Esophagus squamous epithelium (tissue), 5 donors: Measurements from ENCODE around the gene CRLF3. TPM values are rescaled to one million over a fixed set of nuclear protein-coding genes. Genes with fewer than 3 reads are reported as not detected.
"Not testable (repeated sequence)": the region's sequence is repeated elsewhere in the genome, so short reads cannot be mapped to it uniquely, and the experiment has no call there.

Experiments
- DNase-seq: peaks from one replicate; lab custom pipeline; 2025; lab: John Stamatoyannopoulos, UW
- H3K27ac ChIP-seq, 4 donors: fragments of 200-600 bp; sonication (generic); one replicate each; pipeline ENCODE4 v1.5.1; 2016 to 2019; ENCODE audit warnings: mild to moderate bottlenecking in 1 of 4
- H3K27me3 ChIP-seq, 4 donors: fragments of 200-600 bp; sonication (generic); 1 replicate in 3 of 4; 2 replicates in 1 of 4; pipeline versions ENCODE4 v1.5.1 to v1.6.0; 2017 to 2021; ENCODE audit warnings: antibody characterized with exemption in 1 of 4
- H3K36me3 ChIP-seq, 3 donors: fragments of 200-600 bp; sonication (generic); one replicate each; pipeline ENCODE4 v1.5.1; 2016 to 2019
- H3K4me1 ChIP-seq, 3 donors: fragments of 200-600 bp; sonication (generic); one replicate each; pipeline ENCODE4 v1.5.1; 2017 to 2019
- H3K4me3 ChIP-seq, 4 donors: fragments of 200-600 bp; sonication (generic); 1 replicate in 3 of 4; 2 replicates in 1 of 4; pipeline ENCODE4 v1.5.1; 2016 to 2019; ENCODE audit warnings: mild to moderate bottlenecking in 2 of 4, moderate library complexity in 1 of 4
- H3K9me3 ChIP-seq, 3 donors: fragments of 200-600 bp; sonication (generic); one replicate each; pipeline ENCODE4 v1.5.1; 2016 to 2019
- CTCF ChIP-seq, 6 experiments: fragments of 450-650 bp in 4 of 6; fragments of 200-600 bp in 2 of 6; sonication (generic) in 2 of 6; IDR thresholded peaks; one replicate each; pipeline ENCODE4 v1.5.1; 2016 to 2019; ENCODE audit warnings: antibody characterized with exemption in 6 of 6, mild to moderate bottlenecking in 4 of 6, moderate library complexity in 4 of 6
- POLR2A ChIP-seq, 4 donors: fragments of 450-650 bp; IDR thresholded peaks; one replicate each; pipeline ENCODE4 v1.6.1; 2017; ENCODE audit warnings: antibody characterized with exemption in 4 of 4, mild to moderate bottlenecking in 4 of 4, moderate library complexity in 3 of 4
- WGBS, 2 donors: methylation state at CpG; one replicate each; pipeline ENCODE4 v1.1.5; 2018; 5-methylcytosine and 5-hydroxymethylcytosine counted together
- intact Hi-C: fragments of 100-400 bp; cut with DNase I; formaldehyde crosslinking; loops from one replicate; pipeline ENCODE4 v1.15.0; 2022
- total RNA-seq, 4 donors: library from RNA; depleted of rRNA; stranded (reverse); fragments of >200 nt; gene quantifications; one replicate each; pipeline ENCODE4 v1.1.0, GENCODE V29; 2016
- donor health status: DM: yes; HTN: yes; CAD: no.

CRLF3 gene
- total RNA-seq, 4 donors from 2014 or later = 13.3 to 27.4 (median 20.4) TPM

GRCh38 chr17:30823421-30823820 is 1.1 kb downstream of the CRLF3 start:
- H3K4me1 ChIP-seq = peaks cover 12 to 71% (median 16%) of the 10 kb centered on the region in 3 donors
- intact Hi-C loops = no loop called here
- no peak for TF ChIP-seq POLR2A (IDR thresholded peaks at IDR 0.05)
- TF ChIP-seq CTCF (IDR thresholded peaks at IDR 0.05) = no peak
- peak overlapping the region in 3 of 4 donors; percentile 17 to 95 (median 91) for H3K27ac ChIP-seq
- WGBS, 2 donors = 24 to 38% methylated on average over 7 of the region's 7 CpGs
- no peak for DNase-seq
- H3K36me3 ChIP-seq = peaks cover 0 to 7% (median 0%) of the 10 kb centered on the region in 3 donors
- H3K27me3 ChIP-seq = no peaks in the 10 kb centered on the region
- no peaks in the 10 kb centered on the region for H3K9me3 ChIP-seq
- peak overlapping the region; percentile 90 to 97 (median 93) for H3K4me3 ChIP-seq

GRCh38 chr17:30822919-30823318 is 1.6 kb downstream of the CRLF3 start:
- Histone ChIP-seq H3K4me1 (peaks cover 12 to 71% (median 16%) of the 10 kb centered on the region in 3 donors), H3K27ac (peak overlapping the region in 3 of 4 donors; percentile 17 to 95 (median 91)), H3K4me3 (peak overlapping the region in 3 of 4 donors; percentile 90 to 97 (median 92))
- DNase-seq, intact Hi-C loops, H3K9me3 ChIP-seq, H3K36me3 ChIP-seq, H3K27me3 ChIP-seq: not testable (repeated sequence)
- 56 to 68% methylated on average over 13 to 14 of the region's 14 CpGs for WGBS, 2 donors

GRCh38 chr17:30821871-30822723 is 2.4 kb downstream of the CRLF3 start:
- peak overlapping the region in 1 of 4 donors; percentile 91 for H3K27ac ChIP-seq
- H3K4me1 ChIP-seq = peaks cover 12 to 71% (median 16%) of the 10 kb centered on the region in 3 donors
- peak overlapping the region in 2 of 4 donors; percentile 90 to 97 for H3K4me3 ChIP-seq
- peaks cover 0 to 7% (median 0%) of the 10 kb centered on the region in 3 donors for H3K36me3 ChIP-seq
- peak in 2 of 6 experiments; percentile 6 to 9 for TF ChIP-seq CTCF (IDR thresholded peaks at IDR 0.05)
- TF ChIP-seq POLR2A (IDR thresholded peaks at IDR 0.05) = no peak
- no peaks in the 10 kb centered on the region for H3K27me3 ChIP-seq
- intact Hi-C loops = no loop called here
- DNase-seq = no peak
- H3K9me3 ChIP-seq = no peaks in the 10 kb centered on the region
- 28 to 29% methylated on average over 8 to 9 of the region's 9 CpGs for WGBS, 2 donors

DNA sequence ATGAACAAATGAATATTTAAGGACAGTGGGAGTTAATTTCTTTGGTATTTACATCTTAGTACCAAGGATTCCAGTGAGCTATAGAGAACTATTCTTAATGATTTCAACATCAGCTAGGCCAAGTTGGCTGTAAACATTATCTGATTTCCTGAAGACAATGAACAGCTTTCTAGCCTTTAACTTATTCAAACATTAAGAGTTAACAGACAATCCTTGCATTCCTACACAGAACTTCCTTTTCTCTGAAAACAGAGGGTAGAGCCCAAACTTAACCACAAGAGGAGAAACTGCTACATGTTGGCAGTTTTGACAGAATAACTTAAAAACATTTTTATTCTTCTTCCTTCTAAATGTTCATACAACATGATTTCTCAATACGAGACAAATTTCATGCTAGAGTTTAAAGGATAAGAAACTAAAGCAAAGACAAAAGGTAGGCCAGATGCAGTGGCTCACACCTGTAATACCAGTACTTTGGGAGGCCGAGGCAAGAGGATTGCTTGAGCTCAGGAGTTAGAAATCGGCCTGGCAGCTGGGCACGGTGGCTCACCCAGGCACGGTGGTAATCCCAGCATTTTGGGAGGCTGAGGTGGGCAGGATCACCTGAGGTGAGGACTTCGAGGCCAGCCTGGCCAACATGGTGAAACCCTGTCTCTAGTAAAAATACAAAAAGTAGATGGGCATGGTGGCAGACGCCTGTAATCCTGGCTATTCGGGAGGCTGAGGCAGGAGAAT is 4.4 kb downstream of the CRLF3 start:
- no peaks in the 10 kb centered on the region for H3K27me3 ChIP-seq
- no peak overlapping the region for H3K4me3 ChIP-seq
- no peaks in the 10 kb centered on the region for H3K9me3 ChIP-seq
- peaks cover 4 to 55% (median 10%) of the 10 kb centered on the region in 3 donors for H3K4me1 ChIP-seq
- WGBS, 2 donors = 65 to 69% methylated on average over 8 of the region's 8 CpGs
- no peak for DNase-seq
- peak overlapping the region in 2 of 4 donors; percentile 10 to 74 for H3K27ac ChIP-seq
- TF ChIP-seq CTCF (IDR thresholded peaks at IDR 0.05) (no peak), POLR2A (IDR thresholded peaks at IDR 0.05) (no peak)
- intact Hi-C loops = no loop called here
- peaks cover 0 to 7% (median 0%) of the 10 kb centered on the region in 3 donors for H3K36me3 ChIP-seq

GRCh38 chr17:30816165-30816564 is 8.3 kb downstream of the CRLF3 start:
- 91 to 92% methylated on average over 4 to 7 of the region's 7 CpGs for WGBS, 2 donors
- Histone ChIP-seq H3K4me1 (peaks cover 0 to 48% (median 4%) of the 10 kb centered on the region in 3 donors), H3K27ac (no peak overlapping the region), H3K4me3 (no peak overlapping the region), H3K27me3 (no peaks in the 10 kb centered on the region), H3K36me3 (peaks cover 0 to 11% (median 0%) of the 10 kb centered on the region in 3 donors), H3K9me3 (no peaks in the 10 kb centered on the region)
- TF ChIP-seq CTCF (IDR thresholded peaks at IDR 0.05) (no peak), POLR2A (IDR thresholded peaks at IDR 0.05) (no peak)
- no peak for DNase-seq
- intact Hi-C loops = no loop called here

DNA sequence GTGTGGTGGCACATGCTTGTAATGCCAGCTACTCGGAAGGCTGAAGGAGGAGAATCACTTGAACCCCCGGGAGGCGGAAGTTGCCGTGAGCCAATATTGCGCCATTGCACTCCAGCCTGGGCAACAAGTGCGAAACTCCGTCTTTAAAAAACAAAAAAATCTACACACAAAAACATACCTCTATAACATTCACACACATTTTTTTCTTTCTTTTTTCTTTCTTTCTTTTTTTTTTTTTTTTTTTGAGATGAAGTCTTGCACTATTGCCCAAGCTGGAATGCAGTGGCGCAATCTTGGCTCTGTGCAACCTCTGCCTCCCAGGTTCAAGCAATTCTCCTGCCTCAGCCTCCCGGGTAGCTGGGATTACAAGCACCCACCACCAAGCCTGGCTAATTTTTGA is 9.6 kb downstream of the CRLF3 start:
- WGBS, 2 donors = 78 to 91% methylated on average over 8 of the region's 9 CpGs
- Histone ChIP-seq H3K36me3 (peaks cover 0 to 18% (median 0%) of the 10 kb centered on the region in 3 donors), H3K4me1 (peaks cover 0 to 36% (median 4%) of the 10 kb centered on the region in 3 donors)
- H3K9me3 ChIP-seq, H3K27me3 ChIP-seq, H3K4me3 ChIP-seq, intact Hi-C loops, H3K27ac ChIP-seq, DNase-seq: not testable (repeated sequence)

DNA sequence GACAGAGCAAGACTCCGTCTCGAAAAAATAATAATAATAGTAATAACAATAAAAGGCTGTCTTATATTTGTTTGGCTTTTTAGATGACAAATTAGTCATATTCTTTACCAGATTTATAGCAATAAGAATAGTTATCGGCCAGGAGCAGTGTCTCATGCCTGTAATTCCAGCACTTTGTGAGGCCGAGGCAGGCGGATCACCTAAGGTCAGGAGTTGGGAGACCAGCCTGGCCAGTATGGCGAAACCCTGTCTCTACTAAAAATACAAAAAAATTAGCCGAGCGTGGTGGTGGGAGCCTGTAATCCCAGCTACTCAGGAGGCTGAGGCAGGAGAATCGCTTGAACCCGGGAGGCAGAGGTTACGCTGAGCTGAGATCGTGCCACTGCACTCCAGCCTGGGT is 10.3 kb downstream of the CRLF3 start:
- Histone ChIP-seq H3K27ac (peak overlapping the region in 1 of 4 donors; percentile 11), H3K36me3 (peaks cover 0 to 23% (median 0%) of the 10 kb centered on the region in 3 donors), H3K4me1 (peaks cover 0 to 35% (median 4%) of the 10 kb centered on the region in 3 donors)
- H3K27me3 ChIP-seq, H3K9me3 ChIP-seq, DNase-seq, intact Hi-C loops, H3K4me3 ChIP-seq: not testable (repeated sequence)
- WGBS, 2 donors = 78 to 88% methylated on average over 11 to 12 of the region's 12 CpGs
